Measurements from ENCODE around the gene CTNNAL1.

DNA sequence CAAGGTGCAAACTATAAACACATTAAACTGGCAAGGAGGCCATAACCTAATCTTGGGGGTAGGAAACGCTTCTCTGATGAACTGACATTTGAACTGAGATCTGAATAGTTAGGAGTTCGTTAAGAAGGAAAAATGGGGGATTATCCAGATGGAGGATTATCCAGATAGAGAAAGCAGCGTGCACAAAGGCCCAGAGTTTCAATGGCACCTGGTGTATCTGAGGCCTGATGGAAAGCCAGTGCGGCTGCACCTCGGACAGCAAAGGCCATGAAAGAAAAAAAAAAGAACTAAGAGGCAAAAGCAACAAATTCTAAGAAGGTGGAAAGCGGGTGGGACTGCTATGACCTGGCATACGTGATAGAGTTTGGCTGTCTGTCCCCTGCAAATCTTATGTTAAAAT, 13.0 kb upstream of the CTNNAL1 start:
- TF ChIP-seq, protein P1, sequence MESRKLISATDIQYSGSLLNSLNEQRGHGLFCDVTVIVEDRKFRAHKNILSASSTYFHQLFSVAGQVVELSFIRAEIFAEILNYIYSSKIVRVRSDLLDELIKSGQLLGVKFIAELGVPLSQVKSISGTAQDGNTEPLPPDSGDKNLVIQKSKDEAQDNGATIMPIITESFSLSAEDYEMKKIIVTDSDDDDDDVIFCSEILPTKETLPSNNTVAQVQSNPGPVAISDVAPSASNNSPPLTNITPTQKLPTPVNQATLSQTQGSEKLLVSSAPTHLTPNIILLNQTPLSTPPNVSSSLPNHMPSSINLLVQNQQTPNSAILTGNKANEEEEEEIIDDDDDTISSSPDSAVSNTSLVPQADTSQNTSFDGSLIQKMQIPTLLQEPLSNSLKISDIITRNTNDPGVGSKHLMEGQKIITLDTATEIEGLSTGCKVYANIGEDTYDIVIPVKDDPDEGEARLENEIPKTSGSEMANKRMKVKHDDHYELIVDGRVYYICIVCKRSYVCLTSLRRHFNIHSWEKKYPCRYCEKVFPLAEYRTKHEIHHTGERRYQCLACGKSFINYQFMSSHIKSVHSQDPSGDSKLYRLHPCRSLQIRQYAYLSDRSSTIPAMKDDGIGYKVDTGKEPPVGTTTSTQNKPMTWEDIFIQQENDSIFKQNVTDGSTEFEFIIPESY (CRISPR knock-in tag; IDR thresholded peaks at IDR 0.05): no peak
- TF ChIP-seq SMC3 (conservative IDR thresholded peaks at IDR 0.05; ENCODE audit: insufficient read depth, low read depth, low read length): no peak
